Upper lobe of right lung (tissue), 1 donor: ENCODE measurements around the gene CLTCL1. TPM values are rescaled to one million over a fixed set of nuclear protein-coding genes. Genes with fewer than 3 reads are reported as not detected.

ENCODE experiments used
- ATAC-seq: fragments of 200-7000 bp; cut with Tn5 transposase; one replicate; pipeline ENCODE4 v1.9.1; 2020; ENCODE audit warnings: mild to moderate bottlenecking, moderate library complexity
- DNase-seq: peaks from one replicate; pipeline ENCODE4 v3.0.0-alpha.2; 2020
- H3K27ac ChIP-seq: fragments of 200-600 bp; one replicate; pipeline ENCODE4 v1.8.0; 2022
- H3K27me3 ChIP-seq: fragments of 200-600 bp; one replicate; pipeline ENCODE4 v1.8.0; 2022; ENCODE audit warnings: mild to moderate bottlenecking
- H3K36me3 ChIP-seq: fragments of 200-600 bp; one replicate; pipeline ENCODE4 v1.8.0; 2022
- H3K4me1 ChIP-seq: fragments of 200-600 bp; one replicate; pipeline ENCODE4 v1.8.0; 2022
- H3K4me3 ChIP-seq: fragments of 200-600 bp; one replicate; pipeline ENCODE4 v1.8.0; 2022; ENCODE audit warnings: mild to moderate bottlenecking
- H3K9me3 ChIP-seq: fragments of 200-600 bp; one replicate; pipeline ENCODE4 v1.8.0; 2022
- intact Hi-C: fragments of 100-400 bp; cut with DNase I; formaldehyde crosslinking; loops from one replicate; pipeline ENCODE4 v1.11.0; 2022
- total RNA-seq: library from RNA; stranded (reverse); fragmentation: NEBNext Ultra II Directional; extraction: Animal tissue kit (Norgen Biotek cat#: 25700); gene quantifications from one replicate; pipeline ENCODE4 v1.2.1, GENCODE V29; 2021
- TF ChIP-seq, protein P1 (sequence below): fragments of 200-600 bp; IDR thresholded peaks from one replicate; pipeline ENCODE4 v1.8.0; 2022; ENCODE audit warnings: antibody characterized with exemption
- donor health status: DM: no; HTN: yes; CAD: no; lungs with severe emphysema.

CLTCL1 gene
- total RNA-seq, 1 donor from 2014 or later, result 4.3 TPM

GRCh38 chr22:19213001-19213400, 78.5 kb downstream of the CLTCL1 start:
- ATAC-seq (no peak), DNase-seq (no peak)
- intact Hi-C loops, result no loop called here
- Histone ChIP-seq H3K27ac (no peak overlapping the region), H3K4me1 (no peaks in the 10 kb centered on the region), H3K27me3 (no peaks in the 10 kb centered on the region), H3K4me3 (no peak overlapping the region), H3K36me3 (no peaks in the 10 kb centered on the region), H3K9me3 (no peaks in the 10 kb centered on the region)
- TF ChIP-seq, protein P1, sequence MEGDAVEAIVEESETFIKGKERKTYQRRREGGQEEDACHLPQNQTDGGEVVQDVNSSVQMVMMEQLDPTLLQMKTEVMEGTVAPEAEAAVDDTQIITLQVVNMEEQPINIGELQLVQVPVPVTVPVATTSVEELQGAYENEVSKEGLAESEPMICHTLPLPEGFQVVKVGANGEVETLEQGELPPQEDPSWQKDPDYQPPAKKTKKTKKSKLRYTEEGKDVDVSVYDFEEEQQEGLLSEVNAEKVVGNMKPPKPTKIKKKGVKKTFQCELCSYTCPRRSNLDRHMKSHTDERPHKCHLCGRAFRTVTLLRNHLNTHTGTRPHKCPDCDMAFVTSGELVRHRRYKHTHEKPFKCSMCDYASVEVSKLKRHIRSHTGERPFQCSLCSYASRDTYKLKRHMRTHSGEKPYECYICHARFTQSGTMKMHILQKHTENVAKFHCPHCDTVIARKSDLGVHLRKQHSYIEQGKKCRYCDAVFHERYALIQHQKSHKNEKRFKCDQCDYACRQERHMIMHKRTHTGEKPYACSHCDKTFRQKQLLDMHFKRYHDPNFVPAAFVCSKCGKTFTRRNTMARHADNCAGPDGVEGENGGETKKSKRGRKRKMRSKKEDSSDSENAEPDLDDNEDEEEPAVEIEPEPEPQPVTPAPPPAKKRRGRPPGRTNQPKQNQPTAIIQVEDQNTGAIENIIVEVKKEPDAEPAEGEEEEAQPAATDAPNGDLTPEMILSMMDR, result no peak

- no peak for DNase-seq
- TF ChIP-seq, protein P1, result no peak
- no peaks in the 10 kb centered on the region for H3K4me1 ChIP-seq
- H3K4me3 ChIP-seq, result no peak overlapping the region
- intact Hi-C loops, result no loop called here
- H3K27me3 ChIP-seq, result no peaks in the 10 kb centered on the region
- H3K9me3 ChIP-seq, result no peaks in the 10 kb centered on the region
- no peak for ATAC-seq
- H3K36me3 ChIP-seq, result no peaks in the 10 kb centered on the region
- no peak overlapping the region for H3K27ac ChIP-seq
These were observed 79.1 kb downstream of the CLTCL1 start for GRCh38 chr22:19212302-19212870.

DNA sequence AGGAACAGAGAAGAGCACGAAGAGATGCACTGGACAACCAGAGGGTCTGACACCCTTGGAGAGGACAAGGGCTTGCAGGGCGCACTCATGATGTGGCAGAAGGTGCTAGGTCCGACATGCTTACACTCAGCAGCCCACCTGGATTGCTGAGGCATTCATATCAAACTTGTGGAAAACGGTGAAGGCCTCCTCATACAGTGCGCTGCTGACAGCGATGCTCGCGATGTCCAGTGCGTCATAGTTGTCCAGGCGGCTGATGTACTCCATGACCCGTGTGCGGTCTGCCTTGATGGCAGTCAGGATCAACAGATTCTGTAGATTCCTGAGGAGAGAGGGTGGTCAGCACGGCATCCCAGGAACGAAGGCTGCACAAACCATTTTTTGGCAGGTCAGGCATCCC, 81.3 kb downstream of the CLTCL1 start:
- no peak for ATAC-seq
- no peak overlapping the region for H3K4me3 ChIP-seq
- no peaks in the 10 kb centered on the region for H3K9me3 ChIP-seq
- H3K27me3 ChIP-seq, result no peaks in the 10 kb centered on the region
- H3K27ac ChIP-seq, result no peak overlapping the region
- no peaks in the 10 kb centered on the region for H3K4me1 ChIP-seq
- TF ChIP-seq, protein P1, result no peak
- H3K36me3 ChIP-seq, result no peaks in the 10 kb centered on the region
- intact Hi-C loops, result no loop called here
- peak; percentile 40 for DNase-seq

DNA sequence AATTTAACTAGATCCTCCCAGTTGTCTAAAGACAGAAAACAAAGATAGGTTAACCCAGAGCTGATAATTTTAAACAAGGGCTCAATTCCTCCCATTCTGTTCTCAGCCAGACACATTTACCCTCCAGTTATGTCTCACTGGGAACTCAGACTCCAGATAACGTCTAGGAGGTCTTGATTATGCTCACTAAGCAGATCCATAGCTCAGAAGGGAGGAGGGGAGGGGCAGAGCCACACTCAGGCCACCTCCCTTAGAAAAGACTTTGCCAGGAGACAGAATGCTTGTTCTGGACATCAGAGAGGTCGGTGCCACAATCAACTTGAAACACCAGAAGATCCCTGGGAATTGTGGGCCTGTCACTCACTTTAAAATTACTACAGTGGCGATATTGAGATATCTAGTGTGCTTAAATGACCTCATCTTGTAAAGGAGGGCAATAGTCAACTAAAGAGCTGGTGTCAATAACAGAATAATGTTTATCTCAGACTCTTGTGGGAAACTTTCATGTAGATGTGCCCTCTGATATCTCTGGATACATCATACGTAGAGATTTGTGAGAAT, 83.2 kb downstream of the CLTCL1 start:
- no peak for ATAC-seq
- TF ChIP-seq, protein P1, result no peak
- H3K27me3 ChIP-seq, result no peaks in the 10 kb centered on the region
- no peak overlapping the region for H3K27ac ChIP-seq
- H3K4me1 ChIP-seq, result no peaks in the 10 kb centered on the region
- no peaks in the 10 kb centered on the region for H3K36me3 ChIP-seq
- H3K4me3 ChIP-seq, result no peak overlapping the region
- no peaks in the 10 kb centered on the region for H3K9me3 ChIP-seq
- intact Hi-C loops, result no loop called here
- DNase-seq, result no peak

DNA sequence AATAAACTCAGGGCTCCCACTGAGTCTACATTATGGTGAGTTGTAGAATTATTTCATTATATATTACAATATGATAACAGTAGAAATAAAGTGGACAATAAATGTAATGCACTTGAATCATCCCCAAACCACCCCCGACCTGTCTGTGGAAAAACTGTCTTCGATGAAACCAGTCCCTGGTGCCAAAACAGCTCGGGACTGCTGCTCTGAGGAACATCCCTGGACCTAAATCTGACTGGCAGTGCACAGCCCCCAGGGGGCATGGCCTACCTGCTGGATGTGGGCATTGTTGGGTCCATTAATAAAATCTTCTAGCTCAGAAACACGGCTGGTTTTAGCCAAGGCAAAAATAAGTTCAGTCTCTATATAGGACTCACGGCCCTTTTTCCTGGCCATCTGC, 83.6 kb downstream of the CLTCL1 start:
- Histone ChIP-seq H3K4me3 (no peak overlapping the region), H3K4me1 (no peaks in the 10 kb centered on the region), H3K27me3 (no peaks in the 10 kb centered on the region), H3K9me3 (no peaks in the 10 kb centered on the region), H3K36me3 (no peaks in the 10 kb centered on the region), H3K27ac (no peak overlapping the region)
- TF ChIP-seq, protein P1, result no peak
- peak; percentile 2 for DNase-seq
- ATAC-seq, result no peak
- intact Hi-C loops, result no loop called here
